Central memory CD8-positive, alpha-beta T cell (primary cell): ENCODE data around the gene ATMIN.
A peak's percentile ranks its signal among the peaks of the same experiment; 100 is the strongest.

Experiments
- ATAC-seq: fragments of 150-1000 bp; cut with Tn5 transposase; replicated peaks from 2 replicates; pipeline ENCODE4 v1.10.0; 2022; ENCODE audit warnings: mild to moderate bottlenecking, moderate FRiP score, moderate number of reproducible peaks; ENCODE audit not compliant: poor library complexity, severe bottlenecking; ENCODE audit errors: extremely low read depth
- DNase-seq, 2 donors: peaks; one replicate each; pipeline ENCODE4 v3.0.0; 2021; ENCODE audit warnings: low spot score in 2 of 2
- H3K27ac Mint-ChIP-seq: one replicate; pipeline ENCODE4 v1.8.0; 2022; ENCODE audit warnings: low read depth, mild to moderate bottlenecking, moderate library complexity, mixed read lengths
- H3K27me3 Mint-ChIP-seq: one replicate; pipeline ENCODE4 v1.8.0; 2022; ENCODE audit warnings: mixed read lengths
- H3K36me3 Mint-ChIP-seq: one replicate; pipeline ENCODE4 v1.8.0; 2022; ENCODE audit warnings: mild to moderate bottlenecking, moderate library complexity, mixed read lengths; ENCODE audit not compliant: insufficient read depth
- H3K4me1 Mint-ChIP-seq: one replicate; pipeline ENCODE4 v1.8.0; 2022; ENCODE audit warnings: mixed read lengths
- H3K4me3 Mint-ChIP-seq: one replicate; pipeline ENCODE4 v1.8.0; 2022; ENCODE audit warnings: mild to moderate bottlenecking, moderate library complexity, mixed read lengths
- H3K9me3 Mint-ChIP-seq: one replicate; pipeline ENCODE4 v1.8.0; 2022; ENCODE audit warnings: mixed read lengths

The ATMIN gene, protein sequence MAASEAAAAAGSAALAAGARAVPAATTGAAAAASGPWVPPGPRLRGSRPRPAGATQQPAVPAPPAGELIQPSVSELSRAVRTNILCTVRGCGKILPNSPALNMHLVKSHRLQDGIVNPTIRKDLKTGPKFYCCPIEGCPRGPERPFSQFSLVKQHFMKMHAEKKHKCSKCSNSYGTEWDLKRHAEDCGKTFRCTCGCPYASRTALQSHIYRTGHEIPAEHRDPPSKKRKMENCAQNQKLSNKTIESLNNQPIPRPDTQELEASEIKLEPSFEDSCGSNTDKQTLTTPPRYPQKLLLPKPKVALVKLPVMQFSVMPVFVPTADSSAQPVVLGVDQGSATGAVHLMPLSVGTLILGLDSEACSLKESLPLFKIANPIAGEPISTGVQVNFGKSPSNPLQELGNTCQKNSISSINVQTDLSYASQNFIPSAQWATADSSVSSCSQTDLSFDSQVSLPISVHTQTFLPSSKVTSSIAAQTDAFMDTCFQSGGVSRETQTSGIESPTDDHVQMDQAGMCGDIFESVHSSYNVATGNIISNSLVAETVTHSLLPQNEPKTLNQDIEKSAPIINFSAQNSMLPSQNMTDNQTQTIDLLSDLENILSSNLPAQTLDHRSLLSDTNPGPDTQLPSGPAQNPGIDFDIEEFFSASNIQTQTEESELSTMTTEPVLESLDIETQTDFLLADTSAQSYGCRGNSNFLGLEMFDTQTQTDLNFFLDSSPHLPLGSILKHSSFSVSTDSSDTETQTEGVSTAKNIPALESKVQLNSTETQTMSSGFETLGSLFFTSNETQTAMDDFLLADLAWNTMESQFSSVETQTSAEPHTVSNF

GRCh38 chr16:81035398-81035974 is at the start of gene ATMIN:
ATMIN (plus strand) TSS chr16:81035842; CDS start chr16:81035871, 29 bp downstream.
- H3K4me1 Mint-ChIP-seq, result peaks cover 26% of the 10 kb centered on the region
- ATAC-seq (peak; percentile 98), DNase-seq (peak; percentile 74 to 81)
- no peaks in the 10 kb centered on the region for H3K27me3 Mint-ChIP-seq
- peaks cover 1% of the 10 kb centered on the region for H3K36me3 Mint-ChIP-seq
- peak within 1 kb of the TSS; percentile 74 for H3K27ac Mint-ChIP-seq
- no peaks in the 10 kb centered on the region for H3K9me3 Mint-ChIP-seq
- H3K4me3 Mint-ChIP-seq, result peak within 1 kb of the TSS; percentile 77

- H3K4me1 Mint-ChIP-seq, result peaks cover 20% of the 10 kb centered on the region
- no peaks in the 10 kb centered on the region for H3K9me3 Mint-ChIP-seq
- no peak for ATAC-seq
- H3K27me3 Mint-ChIP-seq, result no peaks in the 10 kb centered on the region
- H3K36me3 Mint-ChIP-seq, result peaks cover 21% of the 10 kb centered on the region
- no peak for DNase-seq
- no peak overlapping the region for H3K4me3 Mint-ChIP-seq
- H3K27ac Mint-ChIP-seq, result peak overlapping the region; percentile 17
Observed at GRCh38 chr16:80986557-80986956, 49.1 kb upstream of the ATMIN start.

GRCh38 chr16:80988756-80989155 is 46.9 kb upstream of the ATMIN start:
- ATAC-seq, result no peak

GRCh38 chr16:80989801-80990200 is 45.8 kb upstream of the ATMIN start:
- Mint-ChIP-seq H3K27ac (peak overlapping the region; percentile 17), H3K27me3 (no peaks in the 10 kb centered on the region), H3K9me3 (no peaks in the 10 kb centered on the region), H3K4me1 (peaks cover 37% of the 10 kb centered on the region), H3K36me3 (peaks cover 35% of the 10 kb centered on the region), H3K4me3 (no peak overlapping the region)
- ATAC-seq, result no peak
- DNase-seq, result no peak

More at GRCh38 chr16:80988756-80989155, 46.9 kb upstream of the ATMIN start:
- no peak overlapping the region for H3K4me3 Mint-ChIP-seq
- H3K27ac Mint-ChIP-seq, result no peak overlapping the region
- peaks cover 39% of the 10 kb centered on the region for H3K4me1 Mint-ChIP-seq
- DNase-seq, result no peak
- peaks cover 31% of the 10 kb centered on the region for H3K36me3 Mint-ChIP-seq
- H3K9me3 Mint-ChIP-seq, result no peaks in the 10 kb centered on the region
- H3K27me3 Mint-ChIP-seq, result no peaks in the 10 kb centered on the region

DNA sequence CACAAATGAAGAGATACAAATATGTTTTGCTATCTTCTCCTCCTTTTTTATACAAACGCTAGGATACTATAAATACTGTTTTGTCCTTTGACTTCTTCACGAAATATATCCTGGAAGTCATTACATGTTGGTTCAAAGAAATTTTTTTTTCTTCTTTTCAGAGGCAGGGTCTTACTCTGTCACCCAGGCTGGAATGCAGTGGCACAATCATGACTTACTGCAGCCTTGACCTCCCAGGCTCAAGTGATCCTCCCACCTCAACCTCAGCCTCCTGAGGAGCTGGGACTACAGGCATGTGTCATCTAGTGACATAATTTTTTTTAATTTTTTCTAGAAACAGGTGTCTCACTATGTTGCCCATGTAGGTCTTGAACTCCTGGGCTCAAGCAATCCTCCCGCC is 45.1 kb upstream of the ATMIN start:
- DNase-seq (no peak), ATAC-seq (no peak)
- Mint-ChIP-seq H3K36me3 (peaks cover 40% of the 10 kb centered on the region), H3K4me3 (no peak overlapping the region), H3K4me1 (peaks cover 37% of the 10 kb centered on the region), H3K9me3 (no peaks in the 10 kb centered on the region), H3K27ac (no peak overlapping the region), H3K27me3 (no peaks in the 10 kb centered on the region)

DNA sequence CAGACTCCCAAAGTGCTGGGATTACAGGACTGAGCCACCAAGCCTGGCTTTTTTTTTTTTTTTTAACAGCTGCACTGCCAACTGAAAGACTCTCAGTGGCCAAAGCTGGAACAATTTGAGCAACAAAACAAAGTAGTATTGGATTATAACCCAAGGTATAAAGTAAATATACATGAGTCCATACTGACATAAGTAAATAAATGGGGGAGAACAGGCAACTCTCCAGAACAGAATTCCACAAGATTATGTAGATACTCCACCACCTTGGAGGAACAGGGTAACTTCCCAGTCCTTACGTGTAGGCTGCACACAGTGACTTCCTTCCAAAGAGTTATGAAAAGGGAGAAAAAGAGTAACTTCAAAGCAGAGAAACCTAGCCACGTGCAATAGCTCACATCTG is 44.7 kb upstream of the ATMIN start:
- peaks cover 37% of the 10 kb centered on the region for H3K36me3 Mint-ChIP-seq
- no peaks in the 10 kb centered on the region for H3K27me3 Mint-ChIP-seq
- peaks cover 37% of the 10 kb centered on the region for H3K4me1 Mint-ChIP-seq
- no peak overlapping the region for H3K27ac Mint-ChIP-seq
- DNase-seq, result no peak
- no peaks in the 10 kb centered on the region for H3K9me3 Mint-ChIP-seq
- ATAC-seq, result no peak
- no peak overlapping the region for H3K4me3 Mint-ChIP-seq

DNA sequence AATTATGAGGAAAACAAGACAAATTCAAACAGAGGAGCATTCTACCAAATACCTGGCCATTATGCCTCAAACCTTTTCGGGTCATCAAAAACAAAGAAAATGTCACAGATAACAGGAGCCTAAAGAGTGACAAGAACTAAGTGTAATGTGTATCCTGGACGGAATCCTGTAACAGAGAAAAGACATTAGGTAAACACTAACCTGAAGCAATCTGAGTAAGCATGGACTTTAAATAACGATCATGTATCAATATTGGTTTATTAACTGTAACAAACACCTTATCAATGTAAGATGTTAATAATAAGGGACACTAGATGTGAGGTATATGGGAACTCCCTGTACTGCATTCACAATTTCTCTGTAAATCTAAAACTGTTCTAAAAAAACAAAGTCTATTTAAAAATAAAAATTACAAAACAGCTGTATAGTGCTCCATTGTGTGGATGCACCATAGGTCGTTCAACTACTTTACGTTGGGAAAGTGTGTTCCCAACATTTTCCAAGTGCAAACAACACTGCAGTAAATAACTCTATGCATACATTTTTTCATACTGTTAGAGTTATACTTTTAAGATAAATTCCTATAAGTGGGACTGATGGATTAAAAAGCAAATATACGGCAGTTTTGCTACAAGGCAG is 43.7 kb upstream of the ATMIN start:
- H3K9me3 Mint-ChIP-seq, result no peaks in the 10 kb centered on the region
- no peaks in the 10 kb centered on the region for H3K27me3 Mint-ChIP-seq
- H3K4me3 Mint-ChIP-seq, result no peak overlapping the region
- DNase-seq (no peak), ATAC-seq (no peak)
- H3K4me1 Mint-ChIP-seq, result peaks cover 34% of the 10 kb centered on the region
- no peak overlapping the region for H3K27ac Mint-ChIP-seq
- H3K36me3 Mint-ChIP-seq, result peaks cover 33% of the 10 kb centered on the region

- Mint-ChIP-seq H3K36me3 (peaks cover 30% of the 10 kb centered on the region), H3K9me3 (no peaks in the 10 kb centered on the region), H3K4me1 (peaks cover 33% of the 10 kb centered on the region), H3K4me3 (no peak overlapping the region), H3K27ac (peak overlapping the region; percentile 60), H3K27me3 (no peaks in the 10 kb centered on the region)
- ATAC-seq, result no peak
- DNase-seq, result no peak
Observed at GRCh38 chr16:80992676-80993293, 42.9 kb upstream of the ATMIN start.

- Mint-ChIP-seq H3K4me3 (no peak overlapping the region), H3K27ac (no peak overlapping the region), H3K4me1 (peaks cover 33% of the 10 kb centered on the region), H3K9me3 (no peaks in the 10 kb centered on the region), H3K36me3 (peaks cover 30% of the 10 kb centered on the region), H3K27me3 (no peaks in the 10 kb centered on the region)
- DNase-seq (no peak), ATAC-seq (no peak)
Observed at GRCh38 chr16:80993307-80993706, 42.3 kb upstream of the ATMIN start.

DNA sequence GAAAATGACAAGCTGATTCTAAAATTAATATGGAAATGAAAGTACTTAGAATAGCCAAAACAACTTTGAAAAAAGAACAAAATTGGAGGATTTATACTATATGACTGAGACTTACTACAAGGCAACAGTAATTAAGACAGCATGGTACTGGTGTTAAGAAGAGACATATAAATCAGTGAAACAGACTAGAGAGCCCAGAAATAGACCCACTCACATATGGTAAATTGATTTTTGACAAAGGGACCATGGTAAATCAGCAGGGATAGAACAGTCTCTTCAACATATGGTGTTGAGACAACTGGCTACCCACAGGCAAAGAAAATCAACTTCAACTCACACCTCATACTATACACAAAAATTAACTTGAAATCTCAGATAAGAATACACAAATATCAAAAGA is 41.8 kb upstream of the ATMIN start:
- DNase-seq (no peak), ATAC-seq (no peak)
- Mint-ChIP-seq H3K9me3 (no peaks in the 10 kb centered on the region), H3K36me3 (peaks cover 28% of the 10 kb centered on the region), H3K4me3 (no peak overlapping the region), H3K27me3 (no peaks in the 10 kb centered on the region), H3K4me1 (peaks cover 36% of the 10 kb centered on the region), H3K27ac (no peak overlapping the region)

DNA sequence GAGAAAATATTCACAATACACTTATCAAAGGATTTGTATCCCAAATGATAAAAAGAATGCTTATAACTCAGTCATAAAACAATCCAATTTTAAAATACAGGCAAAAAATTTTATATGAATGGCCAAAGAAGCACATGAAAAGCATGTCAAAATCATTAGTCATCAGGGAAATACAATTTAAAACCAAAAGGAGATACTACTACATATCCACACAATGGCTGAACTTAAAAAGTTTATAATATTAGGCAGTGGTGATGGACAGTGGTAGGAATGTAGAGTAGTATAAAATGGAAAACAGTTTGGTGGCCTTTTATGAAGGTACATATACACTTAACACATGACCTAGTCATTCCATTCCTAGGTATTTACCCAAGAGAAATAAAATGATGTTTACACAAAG is 41.2 kb upstream of the ATMIN start:
- H3K4me1 Mint-ChIP-seq, result peaks cover 42% of the 10 kb centered on the region
- H3K27ac Mint-ChIP-seq, result no peak overlapping the region
- H3K36me3 Mint-ChIP-seq, result peaks cover 27% of the 10 kb centered on the region
- ATAC-seq (no peak), DNase-seq (no peak)
- H3K27me3 Mint-ChIP-seq, result no peaks in the 10 kb centered on the region
- H3K4me3 Mint-ChIP-seq, result no peak overlapping the region
- H3K9me3 Mint-ChIP-seq, result no peaks in the 10 kb centered on the region

DNA sequence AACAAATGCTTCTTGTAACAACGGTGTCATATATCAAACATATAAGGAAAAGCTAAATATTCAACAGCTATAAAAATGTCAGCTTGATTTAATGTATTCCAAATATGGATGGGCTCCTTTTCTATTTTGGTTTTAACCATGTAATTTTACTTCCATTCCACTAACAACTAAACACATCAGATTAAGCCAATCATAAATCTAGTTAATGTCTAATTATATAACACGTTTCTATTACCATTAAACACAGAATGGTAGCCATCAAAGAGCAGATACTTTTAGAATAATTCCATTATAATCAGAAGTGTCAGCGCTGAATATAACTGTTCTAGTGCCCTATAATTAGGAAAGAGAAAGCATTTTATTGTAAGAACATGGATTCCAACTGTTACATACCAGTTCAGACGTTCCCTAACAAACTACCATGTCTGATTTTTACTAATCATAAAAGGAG is 38.9 kb upstream of the ATMIN start:
- Mint-ChIP-seq H3K27ac (peak overlapping the region; percentile 96), H3K4me1 (peaks cover 52% of the 10 kb centered on the region), H3K27me3 (no peaks in the 10 kb centered on the region), H3K9me3 (no peaks in the 10 kb centered on the region), H3K36me3 (peaks cover 19% of the 10 kb centered on the region), H3K4me3 (peak overlapping the region; percentile 93)
- ATAC-seq (peak; percentile 56), DNase-seq (no peak)
